GM12874 (cell line): ENCODE results near the gene STPG3.

Source experiments
- CTCF ChIP-seq: IDR thresholded peaks from 2 replicates; pipeline ENCODE4 v1.5.1; 2011; ENCODE audit warnings: low read depth, mild to moderate bottlenecking, control low read depth, low read length, moderate library complexity; ENCODE audit not compliant: insufficient read depth

STPG3 gene

DNA sequence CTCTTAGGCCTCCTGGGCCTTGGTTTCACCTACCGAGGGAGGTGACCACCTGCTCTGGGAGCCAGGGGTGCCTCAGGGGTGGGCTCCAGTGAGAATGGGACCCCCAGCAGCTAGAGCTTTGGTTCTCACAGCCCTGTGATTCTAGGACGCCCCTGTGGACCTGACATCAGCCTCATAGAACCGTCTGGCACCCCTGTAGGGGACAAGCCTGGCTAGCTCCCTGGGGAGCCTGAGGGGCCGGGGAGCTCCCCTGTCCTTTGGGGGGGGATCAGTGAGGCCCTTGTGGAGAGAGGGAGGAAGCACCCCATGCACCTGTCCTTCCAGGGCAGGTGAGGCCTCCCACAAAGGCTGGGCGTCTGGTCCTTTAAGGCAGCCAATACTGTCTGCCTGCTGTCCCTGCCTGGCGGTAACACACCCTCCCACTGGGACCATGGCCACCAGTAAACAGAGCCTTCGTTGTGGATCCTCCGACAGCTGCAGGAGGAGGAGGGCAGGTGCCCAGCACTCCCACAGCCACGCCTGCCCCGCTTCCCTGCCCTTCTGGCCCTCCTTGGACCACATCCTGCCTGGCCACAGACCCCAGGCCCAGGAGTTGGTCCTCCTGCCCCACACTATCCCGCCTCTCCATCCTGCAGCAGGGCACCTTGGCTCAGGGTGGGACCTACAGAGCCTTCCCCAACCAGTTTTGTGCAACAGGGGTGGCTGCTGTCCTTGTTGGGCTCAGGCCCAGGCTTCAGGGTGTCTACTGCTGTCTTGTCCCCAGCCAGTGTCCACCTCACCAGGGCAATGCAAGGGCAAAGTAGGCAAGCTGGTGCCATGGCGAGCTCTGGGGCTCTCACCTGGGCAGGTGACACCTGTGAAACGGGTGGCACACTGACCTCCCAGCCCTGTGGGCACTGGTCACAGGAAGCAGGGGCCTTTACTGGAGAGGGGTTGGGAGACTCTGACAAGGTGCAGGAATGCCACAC lies 13.0 kb upstream of the STPG3 start:
- no peak for TF ChIP-seq CTCF

DNA sequence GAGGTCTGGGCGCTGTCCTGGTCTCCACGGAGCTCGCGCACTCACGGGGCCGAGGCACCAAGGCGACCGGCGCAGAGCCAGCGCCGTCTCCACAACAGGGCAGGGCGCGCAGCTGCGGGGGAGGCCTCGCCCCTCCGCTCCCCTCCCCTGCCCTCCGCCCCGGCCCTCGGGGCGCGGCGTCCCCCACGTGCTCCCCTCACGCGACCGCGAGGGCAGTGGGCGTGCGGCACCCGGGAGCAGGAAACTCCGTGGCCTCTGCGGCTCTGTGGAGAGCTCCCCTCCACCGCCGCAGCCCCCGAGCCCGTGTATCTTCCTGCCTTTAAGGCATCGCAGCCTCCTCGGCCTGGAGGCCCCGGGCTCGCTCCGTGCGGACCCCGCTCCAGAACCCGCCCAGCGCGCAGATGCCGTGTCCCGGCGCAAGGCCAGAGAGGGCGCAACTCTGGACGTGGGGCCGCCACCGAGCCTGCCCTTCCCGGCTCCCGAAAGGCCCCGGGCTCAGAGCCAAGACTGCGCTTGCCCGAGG lies 10.7 kb upstream of the STPG3 start:
- TF ChIP-seq CTCF, result no peak

GRCh38 chr9:137240841-137241489 lies 10.1 kb upstream of the STPG3 start, which contains the start of gene TUBB4B:
Gene TUBB4B, plus strand, starts transcription at chr9:137241287. Its CDS starts 74 bp downstream, at chr9:137241361.
- TF ChIP-seq CTCF, result no peak

- TF ChIP-seq CTCF, result no peak
Observed at GRCh38 chr9:137241490-137242268, 9.4 kb upstream of the STPG3 start.

GRCh38 chr9:137242269-137243203 lies 8.6 kb upstream of the STPG3 start:
- TF ChIP-seq CTCF, result no peak

DNA sequence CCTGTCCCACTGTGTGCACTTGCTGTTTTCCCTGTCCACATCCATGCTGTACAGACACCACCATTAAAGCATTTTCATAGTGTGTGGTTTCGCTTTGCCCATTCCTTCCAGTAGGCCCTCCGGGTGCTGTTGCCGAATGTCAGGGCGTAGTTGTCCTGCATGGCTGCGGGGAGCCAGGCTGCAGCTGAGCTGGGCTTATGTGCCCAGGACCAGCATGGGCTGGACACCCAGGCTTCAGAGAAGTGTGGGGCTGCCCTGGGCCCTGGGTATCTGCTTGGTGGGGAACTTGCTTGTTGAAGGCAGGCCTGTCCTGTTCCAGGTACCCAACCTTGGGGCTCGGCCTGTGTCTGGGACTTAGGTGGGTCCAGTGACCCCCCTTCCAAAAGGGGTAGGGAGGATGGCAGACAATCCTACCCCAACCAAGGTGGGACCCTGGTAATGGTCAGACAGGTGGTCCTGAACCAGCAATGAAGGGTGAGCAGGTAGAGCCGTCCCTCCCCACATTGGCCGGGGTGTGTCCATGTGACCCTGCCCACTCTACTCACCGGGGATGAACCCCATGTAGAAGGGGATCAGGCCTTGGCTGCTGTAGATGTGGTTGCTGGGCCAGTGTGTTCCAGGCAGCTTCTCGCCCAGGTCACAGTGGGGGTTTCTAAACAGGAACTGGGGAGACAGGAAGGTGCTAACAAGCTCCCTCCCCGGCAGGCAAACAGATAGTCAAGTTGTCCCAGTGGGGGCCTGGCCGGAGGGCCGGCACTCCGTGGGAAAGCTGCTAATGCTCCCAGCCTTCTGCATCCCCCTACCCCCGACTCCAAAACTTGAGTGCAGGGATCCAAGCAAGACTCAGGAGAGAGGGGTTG lies 7.2 kb upstream of the STPG3 start:
- no peak for TF ChIP-seq CTCF
